ENCODE results near the gene NKX2-2. TPM values are rescaled to one million over a fixed set of nuclear protein-coding genes. Genes with fewer than 3 reads are reported as not detected.

NKX2-2 gene
- polyA plus RNA-seq, 4 donors = 0.54 to 3.7 (median 0.88) TPM

GRCh38 chr20:21508230-21509078 lies 5.4 kb downstream of the NKX2-2 start:
- H3K9me3 ChIP-seq (ENCODE audit: control insufficient read depth in 2 of 2, insufficient read depth in 1 of 2, low read depth in 1 of 2, low read length in 1 of 2) = no peaks in the 10 kb centered on the region
- no peak for DNase-seq
- WGBS, 3 donors = 6 to 14% (median 12%) methylated on average over 39 to 47 of the region's 47 CpGs
- H3K36me3 ChIP-seq (ENCODE audit: control insufficient read depth in 3 of 3, insufficient read depth in 2 of 3, low read depth in 1 of 3, low read length in 3 of 3) = no peaks in the 10 kb centered on the region
- peaks cover 29 to 91% (median 59%) of the 10 kb centered on the region in 3 donors for H3K27me3 ChIP-seq (ENCODE audit: control insufficient read depth in 3 of 3, insufficient read depth in 3 of 3, low read length in 3 of 3)
- no peak overlapping the region for H3K27ac ChIP-seq (ENCODE audit: low read depth in 1 of 3, low read length in 2 of 3)
- peaks cover 0 to 14% (median 5%) of the 10 kb centered on the region in 3 donors for H3K4me1 ChIP-seq (ENCODE audit: control insufficient read depth in 3 of 3, insufficient read depth in 2 of 3, low read depth in 1 of 3, low read length in 2 of 3)
- no peak for FAIRE-seq
- no peak overlapping the region for H3K4me3 ChIP-seq (ENCODE audit: low read depth in 1 of 3, low read length in 3 of 3)

GRCh38 chr20:21507400-21508229 lies 6.2 kb downstream of the NKX2-2 start:
- WGBS, 3 donors = 10 to 23% (median 20%) methylated on average over 44 of the region's 44 CpGs
- peaks cover 0 to 12% (median 4%) of the 10 kb centered on the region in 3 donors for H3K4me1 ChIP-seq (ENCODE audit: control insufficient read depth in 3 of 3, insufficient read depth in 2 of 3, low read depth in 1 of 3, low read length in 2 of 3)
- DNase-seq (peak in 1 of 2 donors; percentile 14), FAIRE-seq (no peak)
- no peaks in the 10 kb centered on the region for H3K36me3 ChIP-seq (ENCODE audit: control insufficient read depth in 3 of 3, insufficient read depth in 2 of 3, low read depth in 1 of 3, low read length in 3 of 3)
- no peaks in the 10 kb centered on the region for H3K9me3 ChIP-seq (ENCODE audit: control insufficient read depth in 2 of 2, insufficient read depth in 1 of 2, low read depth in 1 of 2, low read length in 1 of 2)
- H3K4me3 ChIP-seq (ENCODE audit: low read depth in 1 of 3, low read length in 3 of 3) = no peak overlapping the region
- H3K27ac ChIP-seq (ENCODE audit: low read depth in 1 of 3, low read length in 2 of 3) = no peak overlapping the region
- peaks cover 24 to 82% (median 53%) of the 10 kb centered on the region in 3 donors for H3K27me3 ChIP-seq (ENCODE audit: control insufficient read depth in 3 of 3, insufficient read depth in 3 of 3, low read length in 3 of 3)

GRCh38 chr20:21505810-21506530 lies 7.9 kb downstream of the NKX2-2 start:
- no peak for FAIRE-seq
- H3K27me3 ChIP-seq (ENCODE audit: control insufficient read depth in 3 of 3, insufficient read depth in 3 of 3, low read length in 3 of 3) = peaks cover 18 to 67% (median 47%) of the 10 kb centered on the region in 3 donors
- peak; percentile 37 to 75 for DNase-seq
- H3K4me1 ChIP-seq (ENCODE audit: control insufficient read depth in 3 of 3, insufficient read depth in 2 of 3, low read depth in 1 of 3, low read length in 2 of 3) = peaks cover 0 to 4% (median 0%) of the 10 kb centered on the region in 3 donors
- no peak overlapping the region for H3K27ac ChIP-seq (ENCODE audit: low read depth in 1 of 3, low read length in 2 of 3)
- H3K9me3 ChIP-seq (ENCODE audit: control insufficient read depth in 2 of 2, insufficient read depth in 1 of 2, low read depth in 1 of 2, low read length in 1 of 2) = no peaks in the 10 kb centered on the region
- H3K36me3 ChIP-seq (ENCODE audit: control insufficient read depth in 3 of 3, insufficient read depth in 2 of 3, low read depth in 1 of 3, low read length in 3 of 3) = no peaks in the 10 kb centered on the region
- peak overlapping the region in 1 of 3 donors; percentile 38 for H3K4me3 ChIP-seq (ENCODE audit: low read depth in 1 of 3, low read length in 3 of 3)
- WGBS, 3 donors = 2 to 11% (median 2%) methylated on average over 78 to 95 of the region's 95 CpGs

- Histone ChIP-seq H3K36me3 (ENCODE audit: control insufficient read depth in 3 of 3, insufficient read depth in 2 of 3, low read depth in 1 of 3, low read length in 3 of 3) (no peaks in the 10 kb centered on the region), H3K4me1 (ENCODE audit: control insufficient read depth in 3 of 3, insufficient read depth in 2 of 3, low read depth in 1 of 3, low read length in 2 of 3) (peaks cover 0 to 4% (median 0%) of the 10 kb centered on the region in 3 donors), H3K4me3 (ENCODE audit: low read depth in 1 of 3, low read length in 3 of 3) (no peak overlapping the region), H3K27ac (ENCODE audit: low read depth in 1 of 3, low read length in 2 of 3) (no peak overlapping the region), H3K27me3 (ENCODE audit: control insufficient read depth in 3 of 3, insufficient read depth in 3 of 3, low read length in 3 of 3) (peaks cover 14 to 62% (median 44%) of the 10 kb centered on the region in 3 donors), H3K9me3 (ENCODE audit: control insufficient read depth in 2 of 2, insufficient read depth in 1 of 2, low read depth in 1 of 2, low read length in 1 of 2) (no peaks in the 10 kb centered on the region)
- WGBS, 3 donors = 2 to 7% (median 2%) methylated on average over 36 of the region's 36 CpGs
- peak; percentile 36 to 65 for DNase-seq
- no peak for FAIRE-seq
Observed at GRCh38 chr20:21505161-21505809, 8.6 kb downstream of the NKX2-2 start.

DNA sequence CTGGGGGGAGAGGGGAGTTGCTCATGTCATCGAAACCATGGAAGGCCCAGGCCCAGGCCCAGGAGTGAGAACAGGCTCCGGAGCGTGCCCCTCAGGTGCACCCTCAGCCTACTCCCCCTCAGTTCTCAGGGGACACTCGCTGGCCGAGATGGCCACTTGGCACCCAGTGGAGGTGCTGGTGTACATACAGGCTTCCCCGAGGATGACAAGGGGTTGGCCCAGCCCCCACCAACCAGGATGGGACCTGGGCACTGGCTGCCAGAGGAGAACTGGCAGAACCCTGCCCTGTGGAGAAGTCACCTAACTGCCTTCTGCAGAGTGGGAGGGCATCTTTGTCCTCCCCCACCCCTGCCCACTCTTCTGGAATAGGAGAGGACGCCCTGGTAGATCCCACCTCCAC lies 9.5 kb downstream of the NKX2-2 start:
- FAIRE-seq (no peak), DNase-seq (no peak)
- WGBS, 3 donors = 72 to 81% (median 73%) methylated on average over 7 of the region's 7 CpGs
- peaks cover 9 to 55% (median 35%) of the 10 kb centered on the region in 3 donors for H3K27me3 ChIP-seq (ENCODE audit: control insufficient read depth in 3 of 3, insufficient read depth in 3 of 3, low read length in 3 of 3)
- H3K9me3 ChIP-seq (ENCODE audit: control insufficient read depth in 2 of 2, insufficient read depth in 1 of 2, low read depth in 1 of 2, low read length in 1 of 2) = no peaks in the 10 kb centered on the region
- H3K4me3 ChIP-seq (ENCODE audit: low read depth in 1 of 3, low read length in 3 of 3) = no peak overlapping the region
- peaks cover 0 to 4% (median 0%) of the 10 kb centered on the region in 3 donors for H3K4me1 ChIP-seq (ENCODE audit: control insufficient read depth in 3 of 3, insufficient read depth in 2 of 3, low read depth in 1 of 3, low read length in 2 of 3)
- no peak overlapping the region for H3K27ac ChIP-seq (ENCODE audit: low read depth in 1 of 3, low read length in 2 of 3)
- H3K36me3 ChIP-seq (ENCODE audit: control insufficient read depth in 3 of 3, insufficient read depth in 2 of 3, low read depth in 1 of 3, low read length in 3 of 3) = no peaks in the 10 kb centered on the region

DNA sequence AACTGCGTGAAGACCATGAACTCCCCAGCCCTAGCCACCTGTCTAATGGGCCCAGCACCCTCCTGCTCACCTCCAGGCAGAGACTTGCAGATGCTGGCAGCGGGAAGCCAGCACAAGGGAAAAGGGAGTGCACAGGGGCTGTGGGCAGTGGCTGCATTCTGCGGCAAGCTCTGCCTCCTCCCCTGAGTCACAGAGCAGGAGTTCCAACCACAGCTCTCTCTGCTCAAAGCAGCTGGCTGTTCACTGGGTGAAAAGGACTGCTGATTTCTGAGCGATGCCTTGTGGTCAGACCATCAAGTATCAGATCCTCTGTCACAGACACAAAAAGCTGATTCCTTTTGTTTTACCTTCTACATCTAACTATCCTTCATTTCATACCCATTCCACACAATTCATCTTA lies 10.5 kb downstream of the NKX2-2 start:
- Histone ChIP-seq H3K4me1 (ENCODE audit: control insufficient read depth in 3 of 3, insufficient read depth in 2 of 3, low read depth in 1 of 3, low read length in 2 of 3) (peaks cover 0 to 4% (median 0%) of the 10 kb centered on the region in 3 donors), H3K27me3 (ENCODE audit: control insufficient read depth in 3 of 3, insufficient read depth in 3 of 3, low read length in 3 of 3) (peaks cover 5 to 49% (median 30%) of the 10 kb centered on the region in 3 donors), H3K27ac (ENCODE audit: low read depth in 1 of 3, low read length in 2 of 3) (no peak overlapping the region), H3K36me3 (ENCODE audit: control insufficient read depth in 3 of 3, insufficient read depth in 2 of 3, low read depth in 1 of 3, low read length in 3 of 3) (no peaks in the 10 kb centered on the region), H3K9me3 (ENCODE audit: control insufficient read depth in 2 of 2, insufficient read depth in 1 of 2, low read depth in 1 of 2, low read length in 1 of 2) (no peaks in the 10 kb centered on the region), H3K4me3 (ENCODE audit: low read depth in 1 of 3, low read length in 3 of 3) (no peak overlapping the region)
- WGBS, 3 donors = 74 to 84% (median 80%) methylated on average over 4 of the region's 4 CpGs
- no peak for DNase-seq
- FAIRE-seq = no peak

DNA sequence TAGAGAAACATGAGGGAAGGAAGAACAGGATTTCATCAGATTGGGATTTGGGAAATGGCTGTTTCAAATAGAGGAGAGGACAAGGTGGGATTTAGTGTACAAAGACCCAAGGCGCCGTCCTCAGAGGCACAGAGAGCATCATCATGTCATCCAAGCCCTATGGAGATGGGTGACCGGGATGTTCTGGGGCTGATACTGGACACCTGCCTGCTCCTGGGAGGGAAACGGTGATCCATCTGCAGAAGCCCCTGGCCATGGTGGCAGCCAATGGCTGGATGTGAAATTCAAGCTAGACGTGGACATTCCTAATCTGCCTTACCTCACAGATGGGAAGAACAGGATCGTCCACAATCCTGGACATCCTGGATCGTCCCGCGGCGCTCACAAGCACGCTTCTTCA lies 12.7 kb downstream of the NKX2-2 start:
- H3K27me3 ChIP-seq (ENCODE audit: control insufficient read depth in 3 of 3, insufficient read depth in 3 of 3, low read length in 3 of 3) = peaks cover 3 to 29% (median 16%) of the 10 kb centered on the region in 3 donors
- no peak for FAIRE-seq
- peaks cover 0 to 4% (median 0%) of the 10 kb centered on the region in 3 donors for H3K4me1 ChIP-seq (ENCODE audit: control insufficient read depth in 3 of 3, insufficient read depth in 2 of 3, low read depth in 1 of 3, low read length in 2 of 3)
- WGBS, 3 donors = 81 to 90% (median 88%) methylated on average over 11 of the region's 11 CpGs
- no peak overlapping the region for H3K27ac ChIP-seq (ENCODE audit: low read depth in 1 of 3, low read length in 2 of 3)
- no peak overlapping the region for H3K4me3 ChIP-seq (ENCODE audit: low read depth in 1 of 3, low read length in 3 of 3)
- no peaks in the 10 kb centered on the region for H3K9me3 ChIP-seq (ENCODE audit: control insufficient read depth in 2 of 2, insufficient read depth in 1 of 2, low read depth in 1 of 2, low read length in 1 of 2)
- no peak for DNase-seq
- no peaks in the 10 kb centered on the region for H3K36me3 ChIP-seq (ENCODE audit: control insufficient read depth in 3 of 3, insufficient read depth in 2 of 3, low read depth in 1 of 3, low read length in 3 of 3)

Measured in small intestine (tissue), 7 donors.